Measurements from ENCODE around the gene ATP6V0E2.

ATP6V0E2 gene

GRCh38 chr7:149879271-149879743, 5.5 kb downstream of the ATP6V0E2 start:
- H3K4me3 ChIP-seq (ENCODE audit: low read depth, low read length, poor library complexity, severe bottlenecking): no peak overlapping the region
- H3K27me3 ChIP-seq (ENCODE audit: insufficient read depth, low read length): no peaks in the 10 kb centered on the region
- H3F3A ChIP-seq (ENCODE audit: insufficient read depth, low read length): no peaks in the 10 kb centered on the region
- no peak overlapping the region for H3K9ac ChIP-seq (ENCODE audit: low read length)
- H3K36me3 ChIP-seq (ENCODE audit: insufficient read depth, low read length): peaks cover 4% of the 10 kb centered on the region; the same call in 1 of the 2 replicates
- no peak overlapping the region for H3K27ac ChIP-seq (ENCODE audit: low read depth, low read length, poor library complexity, severe bottlenecking)
- H3K9me3 ChIP-seq (ENCODE audit: low read length): no peaks in the 10 kb centered on the region
- no peaks in the 10 kb centered on the region for H4K20me1 ChIP-seq (ENCODE audit: insufficient read depth, low read length)
- H3K79me2 ChIP-seq (ENCODE audit: insufficient read depth, low read length): no peaks in the 10 kb centered on the region
- no peaks in the 10 kb centered on the region for H3K9me2 ChIP-seq (ENCODE audit: low read depth, low read length)
- H2AFZ ChIP-seq (ENCODE audit: low read length): no peak overlapping the region
- peaks cover 9% of the 10 kb centered on the region for H3K4me1 ChIP-seq (ENCODE audit: insufficient read depth, low read length, severe bottlenecking)
- TF ChIP-seq CTCF (IDR thresholded peaks at IDR 0.05; ENCODE audit: low read length) (no peak), EZH2 (IDR thresholded peaks at IDR 0.05; ENCODE audit: borderline replicate concordance, low read length) (no peak)
- no peak overlapping the region for H3K4me2 ChIP-seq (ENCODE audit: low read length)

- no peak overlapping the region for H3K9ac ChIP-seq (ENCODE audit: low read length)
- peaks cover 2% of the 10 kb centered on the region for H3K4me1 ChIP-seq (ENCODE audit: insufficient read depth, low read length, severe bottlenecking)
- H4K20me1 ChIP-seq (ENCODE audit: insufficient read depth, low read length): no peaks in the 10 kb centered on the region
- no peak overlapping the region for H3K4me2 ChIP-seq (ENCODE audit: low read length)
- no peak overlapping the region for H3K4me3 ChIP-seq (ENCODE audit: low read depth, low read length, poor library complexity, severe bottlenecking)
- H3K27ac ChIP-seq (ENCODE audit: low read depth, low read length, poor library complexity, severe bottlenecking): no peak overlapping the region
- no peaks in the 10 kb centered on the region for H3K79me2 ChIP-seq (ENCODE audit: insufficient read depth, low read length)
- H2AFZ ChIP-seq (ENCODE audit: low read length): no peak overlapping the region
- no peaks in the 10 kb centered on the region for H3F3A ChIP-seq (ENCODE audit: insufficient read depth, low read length)
- TF ChIP-seq CTCF (IDR thresholded peaks at IDR 0.05; ENCODE audit: low read length) (no peak), EZH2 (IDR thresholded peaks at IDR 0.05; ENCODE audit: borderline replicate concordance, low read length) (no peak)
- H3K27me3 ChIP-seq (ENCODE audit: insufficient read depth, low read length): no peaks in the 10 kb centered on the region
- peaks cover 4% of the 10 kb centered on the region; the same call in 1 of the 2 replicates for H3K36me3 ChIP-seq (ENCODE audit: insufficient read depth, low read length)
- H3K9me3 ChIP-seq (ENCODE audit: low read length): no peaks in the 10 kb centered on the region
- H3K9me2 ChIP-seq (ENCODE audit: low read depth, low read length): no peaks in the 10 kb centered on the region
Measured at GRCh38 chr7:149879766-149880637, 6.2 kb downstream of the ATP6V0E2 start.

- no peak overlapping the region for H2AFZ ChIP-seq (ENCODE audit: low read length)
- H3K4me2 ChIP-seq (ENCODE audit: low read length): no peak overlapping the region
- no peaks in the 10 kb centered on the region for H3K79me2 ChIP-seq (ENCODE audit: insufficient read depth, low read length)
- H3K4me3 ChIP-seq (ENCODE audit: low read depth, low read length, poor library complexity, severe bottlenecking): no peak overlapping the region
- H3K9me2 ChIP-seq (ENCODE audit: low read depth, low read length): no peaks in the 10 kb centered on the region
- peaks cover 4% of the 10 kb centered on the region; the same call in 1 of the 2 replicates for H3K36me3 ChIP-seq (ENCODE audit: insufficient read depth, low read length)
- no peaks in the 10 kb centered on the region for H4K20me1 ChIP-seq (ENCODE audit: insufficient read depth, low read length)
- no peaks in the 10 kb centered on the region for H3K9me3 ChIP-seq (ENCODE audit: low read length)
- H3K27me3 ChIP-seq (ENCODE audit: insufficient read depth, low read length): no peaks in the 10 kb centered on the region
- no peaks in the 10 kb centered on the region for H3K4me1 ChIP-seq (ENCODE audit: insufficient read depth, low read length, severe bottlenecking)
- H3K9ac ChIP-seq (ENCODE audit: low read length): no peak overlapping the region
- no peaks in the 10 kb centered on the region for H3F3A ChIP-seq (ENCODE audit: insufficient read depth, low read length)
- H3K27ac ChIP-seq (ENCODE audit: low read depth, low read length, poor library complexity, severe bottlenecking): no peak overlapping the region
- no peak for TF ChIP-seq EZH2 (IDR thresholded peaks at IDR 0.05; ENCODE audit: borderline replicate concordance, low read length)
- no peak for TF ChIP-seq CTCF (IDR thresholded peaks at IDR 0.05; ENCODE audit: low read length)
Measured at GRCh38 chr7:149880638-149881311, 7.0 kb downstream of the ATP6V0E2 start.

Measured in OCI-LY1 (cell line).